ENCODE data around the gene RAB17.

DNA sequence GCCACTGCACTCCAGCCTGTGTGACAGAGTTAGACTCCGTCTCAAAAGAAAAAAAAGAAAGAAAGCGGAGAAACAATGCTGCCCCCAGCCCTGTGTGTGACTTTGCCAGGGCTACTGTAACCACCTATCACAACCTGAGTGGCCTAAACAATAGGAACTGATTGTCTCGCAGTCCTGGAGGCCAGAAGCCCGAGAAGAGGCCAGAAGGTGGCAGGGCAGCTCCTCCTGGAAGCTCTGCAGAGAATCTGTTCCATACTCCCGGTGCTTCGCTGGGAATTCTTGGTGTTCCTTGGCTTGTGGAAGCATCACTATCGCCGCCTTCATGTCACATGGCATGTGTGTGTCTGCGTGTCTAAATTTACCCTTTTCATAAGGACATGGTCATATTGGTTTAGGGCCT, 14.4 kb upstream of the RAB17 start:
- no peak for TF ChIP-seq EZH2 (optimal IDR thresholded peaks at IDR 0.05; ENCODE audit: low read depth, low read length)
- no peak for TF ChIP-seq EZH2phosphoT487 (IDR thresholded peaks at IDR 0.05; ENCODE audit: low read length)
- TF ChIP-seq CTCF (IDR thresholded peaks at IDR 0.05; ENCODE audit: low read length) = no peak
